IMR-90 (cell line): ENCODE measurements around the gene LCE1D. TPM values are rescaled to one million over a fixed set of nuclear protein-coding genes. Genes with fewer than 3 reads are reported as not detected.

Experiments used
- ATAC-seq: fragments of 200-7000 bp; cut with Tn5 transposase; 2 replicates; pipeline ENCODE4 v1.9.1; 2020; ENCODE audit warnings: low read depth, mild to moderate bottlenecking, moderate library complexity
- BruUV-seq: library from RNA; stranded (reverse); fragments of 400-500 nt; replicated peaks from 2 replicates; lab custom pipeline; 2021; lab: Mats Ljungman, UMichigan
- CTCF ChIA-PET: fragments of 300-600 bp; formaldehyde crosslinking; extraction: SDS; loops from one replicate; lab custom pipeline; 2021; ENCODE audit warnings: antibody characterized with exemption; lab: Yijun Ruan, JAX
- POLR2A ChIA-PET: fragments of 300-600 bp; sonication (Branson Sonifier 250); formaldehyde crosslinking; loops from one replicate; lab custom pipeline; 2022; ENCODE audit warnings: antibody characterized with exemption; ENCODE audit not compliant: unreplicated experiment; lab: Charles Lee
- DNase-seq: peaks from one replicate; pipeline ENCODE4 v3.0.0; 2013
- H2AFZ ChIP-seq: replicated peaks from 2 replicates; pipeline ENCODE3; 2013; ENCODE audit warnings: low read length, mild to moderate bottlenecking; ENCODE audit not compliant: poor library complexity
- H2AK5ac ChIP-seq: 2 replicates; pipeline ENCODE4 v1.6.1; 2013; ENCODE audit warnings: low read depth, low read length, inconsistent platforms
- H2AK9ac ChIP-seq: replicated peaks from 2 replicates; pipeline ENCODE3; 2013; ENCODE audit warnings: mild to moderate bottlenecking, low read depth, low read length, moderate library complexity; ENCODE audit not compliant: poor library complexity
- H2BK120ac ChIP-seq: 2 replicates; pipeline ENCODE4 v1.6.1; 2013; ENCODE audit warnings: low read depth, low read length, inconsistent platforms
- H2BK15ac ChIP-seq: 3 replicates; pipeline ENCODE4 v1.6.1; 2013; ENCODE audit warnings: low read depth, low read length, inconsistent platforms
- H2BK20ac ChIP-seq: 2 replicates; pipeline ENCODE4 v1.6.1; 2013; ENCODE audit warnings: low read depth, mild to moderate bottlenecking, inconsistent platforms, low read length, moderate library complexity
- H2BK5ac ChIP-seq: 2 replicates; pipeline ENCODE4 v1.6.1; 2013; ENCODE audit warnings: mild to moderate bottlenecking, low read depth, low read length, inconsistent platforms; ENCODE audit not compliant: poor library complexity, severe bottlenecking
- H3K14ac ChIP-seq: replicated peaks from 2 replicates; pipeline ENCODE4 v1.6.1; 2013; ENCODE audit warnings: low read depth, low read length, inconsistent platforms
- H3K18ac ChIP-seq: 2 replicates; pipeline ENCODE4 v1.6.1; 2013; ENCODE audit warnings: low read depth, low read length, control low read depth
- H3K23ac ChIP-seq: 2 replicates; pipeline ENCODE4 v1.6.1; 2013; ENCODE audit warnings: low read depth, low read length, inconsistent platforms
- H3K27ac ChIP-seq: 2 replicates; pipeline ENCODE4 v1.5.1; 2013; ENCODE audit warnings: mild to moderate bottlenecking, control low read depth, low read length; ENCODE audit not compliant: insufficient read depth
- H3K27me3 ChIP-seq: 2 replicates; pipeline ENCODE4 v1.6.1; 2013; ENCODE audit warnings: low read length; ENCODE audit not compliant: control insufficient read depth, insufficient read depth
- H3K36me3 ChIP-seq: 2 replicates; pipeline ENCODE4 v1.6.1; 2013; ENCODE audit warnings: low read length, mixed read lengths; ENCODE audit not compliant: control insufficient read depth, insufficient read depth
- H3K4ac ChIP-seq: 2 replicates; pipeline ENCODE4 v1.6.1; 2013; ENCODE audit warnings: low read depth, low read length, inconsistent platforms
- H3K4me1 ChIP-seq: 2 replicates; pipeline ENCODE4 v1.6.1; 2013; ENCODE audit warnings: low read length, mixed read lengths; ENCODE audit not compliant: control insufficient read depth, insufficient read depth
- H3K4me2 ChIP-seq: 2 replicates; pipeline ENCODE4 v1.6.1; 2013; ENCODE audit warnings: low read depth, mild to moderate bottlenecking, control low read depth, low read length, moderate library complexity
- H3K4me3 ChIP-seq: 2 replicates; pipeline ENCODE4 v1.5.1; 2013; ENCODE audit warnings: low read depth, mild to moderate bottlenecking, control low read depth, low read length, moderate library complexity; ENCODE audit not compliant: insufficient read depth
- H3K56ac ChIP-seq: 2 replicates; pipeline ENCODE4 v1.6.1; 2013; ENCODE audit warnings: low read length, inconsistent platforms; ENCODE audit not compliant: insufficient read depth; ENCODE audit errors: extremely low read depth
- H3K79me1 ChIP-seq, 2 experiments: 2 replicates each; pipeline ENCODE4 v1.6.1; 2013; ENCODE audit warnings: low read length in 2 of 2, inconsistent platforms in 1 of 2, low read depth in 1 of 2
- H3K9ac ChIP-seq: 2 replicates; pipeline ENCODE4 v1.6.1; 2013; ENCODE audit warnings: low read depth, low read length, control low read depth
- H3K9me1 ChIP-seq: 2 replicates; pipeline ENCODE4 v1.6.1; 2013; ENCODE audit warnings: low read length, inconsistent platforms; ENCODE audit not compliant: insufficient read depth
- H3K9me3 ChIP-seq: 2 replicates; pipeline ENCODE4 v1.6.1; 2013; ENCODE audit warnings: low read length; ENCODE audit not compliant: control insufficient read depth, insufficient read depth
- H4K20me1 ChIP-seq: 2 replicates; pipeline ENCODE4 v1.6.1; 2013; ENCODE audit warnings: low read length, inconsistent platforms; ENCODE audit not compliant: insufficient read depth
- H4K5ac ChIP-seq: 2 replicates; pipeline ENCODE4 v1.6.1; 2013; ENCODE audit warnings: mild to moderate bottlenecking, low read depth, low read length, control low read depth
- H4K8ac ChIP-seq, 2 experiments: 2 replicates each; pipeline ENCODE4 v1.6.1; 2013; ENCODE audit warnings: low read depth in 2 of 2, low read length in 2 of 2, control low read depth in 1 of 2, inconsistent platforms in 1 of 2
- H4K91ac ChIP-seq: 2 replicates; pipeline ENCODE4 v1.6.1; 2013; ENCODE audit warnings: low read depth, low read length, inconsistent platforms; ENCODE audit not compliant: insufficient read depth
- BHLHE40 ChIP-seq: fragments of 150-350 bp; IDR thresholded peaks from 2 replicates; pipeline ENCODE4 v1.6.1; 2016; ENCODE audit warnings: mild to moderate bottlenecking, low read depth, low read length
- CEBPB ChIP-seq: IDR thresholded peaks from 2 replicates; pipeline ENCODE4 v1.6.1; 2012; ENCODE audit warnings: low read depth, low read length, improper control_type of control experiment
- CHD1 ChIP-seq: IDR thresholded peaks from 2 replicates; pipeline ENCODE4 v1.6.1; 2012; ENCODE audit warnings: low read depth, low read length, improper control_type of control experiment
- CTCF ChIP-seq: conservative IDR thresholded peaks from 2 replicates; pipeline ENCODE4 v1.5.1; 2012; ENCODE audit warnings: mild to moderate bottlenecking, low read depth, low read length, improper control_type of control experiment
- ELK1 ChIP-seq: fragments of 150-350 bp; IDR thresholded peaks from 2 replicates; pipeline ENCODE4 v1.6.1; 2016; ENCODE audit warnings: low read depth, mild to moderate bottlenecking, low read length, moderate library complexity, borderline replicate concordance
- FOS ChIP-seq: fragments of 150-350 bp; IDR thresholded peaks from 2 replicates; pipeline ENCODE4 v1.6.1; 2016; ENCODE audit warnings: low read depth, low read length
- MAZ ChIP-seq: IDR thresholded peaks from 2 replicates; pipeline ENCODE4 v1.6.1; 2012; ENCODE audit warnings: low read depth, mild to moderate bottlenecking, low read length, improper control_type of control experiment, moderate library complexity, borderline replicate concordance
- MXI1 ChIP-seq: IDR thresholded peaks from 2 replicates; pipeline ENCODE4 v1.6.1; 2012; ENCODE audit warnings: low read depth, mild to moderate bottlenecking, low read length, moderate library complexity, borderline replicate concordance
- POLR2A ChIP-seq: IDR thresholded peaks from 2 replicates; pipeline ENCODE4 v1.6.1; 2012; ENCODE audit warnings: mild to moderate bottlenecking, low read depth, low read length
- RAD21 ChIP-seq: IDR thresholded peaks from 2 replicates; pipeline ENCODE4 v1.6.1; 2012; ENCODE audit warnings: low read length, improper control_type of control experiment
- RCOR1 ChIP-seq: IDR thresholded peaks from 2 replicates; pipeline ENCODE4 v1.6.1; 2012; ENCODE audit warnings: mild to moderate bottlenecking, low read length, improper control_type of control experiment; ENCODE audit not compliant: insufficient replicate concordance
- USF2 ChIP-seq: fragments of 150-350 bp; IDR thresholded peaks from 2 replicates; pipeline ENCODE4 v1.6.1; 2017; ENCODE audit warnings: mild to moderate bottlenecking, antibody characterized with exemption, low read length, low read depth
- WGBS, 2 experiments: methylation state at CpG; one replicate each; pipeline versions ENCODE4 v1.1.5 to v1.1.7; 2013; ENCODE audit warnings: missing lambda C conversion rate in 2 of 2; ENCODE audit not compliant: insufficient read length in 1 of 2; ENCODE audit errors: extremely low coverage in 2 of 2; 5-methylcytosine and 5-hydroxymethylcytosine counted together
- dilution Hi-C: fragments of 300-500 bp; cut with HindIII; formaldehyde crosslinking; loops from one replicate; pipeline ENCODE4 v1.14.3; 2018; ENCODE audit warnings: low sequenced_read_pairs; ENCODE audit not compliant: unreplicated experiment
- in situ Hi-C: fragments of 300-500 bp; cut with MboI; formaldehyde crosslinking; loops from 3 replicates; pipeline ENCODE4 v1.14.3; 2019; ENCODE audit warnings: low sequenced_read_pairs, inconsistent platforms, mixed read lengths
- intact Hi-C: fragments of 100-400 bp; cut with micrococcal nuclease; formaldehyde crosslinking; loops from 2 replicates; pipeline ENCODE4 v1.10.0; 2022
- polyA plus RNA-seq, 3 experiments: library from polyadenylated mRNA; depleted of rRNA; stranded (reverse); fragments of >200 nt; gene quantifications; 2 replicates each; pipeline ENCODE4 v1.2.3, GENCODE V29; 2012; ENCODE audit warnings: low replicate concordance in 1 of 3
- total RNA-seq: library from RNA; depleted of rRNA; stranded (reverse); fragments of >200 nt; gene quantifications from 2 replicates; pipeline ENCODE4 v1.2.3, GENCODE V29; 2012

The LCE1D gene
- total and polyA plus RNA-seq, 2 of the 4 experiments (the other 2 are of a cell fraction) = not detected

- dilution Hi-C loops (no loop called here), intact Hi-C loops (no loop called here), in situ Hi-C loops (no loop called here)
- no peaks in the 10 kb centered on the region for H4K20me1 ChIP-seq
- no peaks in the 10 kb centered on the region for H3K9me1 ChIP-seq
- no peak within 1 kb of the TSS for H3K14ac ChIP-seq
- H3K9me3 ChIP-seq = peaks cover 2% of the 10 kb centered on the region; the same call in 1 of the 2 replicates
- H3K36me3 ChIP-seq = no peaks in the 10 kb centered on the region
- H4K5ac ChIP-seq = no peak within 1 kb of the TSS
- no peak within 1 kb of the TSS for H3K4ac ChIP-seq
- H2AFZ ChIP-seq = no peak within 1 kb of the TSS
- H4K91ac ChIP-seq = no peak within 1 kb of the TSS
- H3K9ac ChIP-seq = no peak within 1 kb of the TSS
- ChIA-PET CTCF (no interaction called here), POLR2A (no interaction called here)
- H2BK15ac ChIP-seq = no peak within 1 kb of the TSS
- no peak within 1 kb of the TSS for H3K27ac ChIP-seq
- no peak within 1 kb of the TSS for H3K23ac ChIP-seq
- DNase-seq (no peak), ATAC-seq (no peak)
- H3K4me2 ChIP-seq = no peak within 1 kb of the TSS
- no peak within 1 kb of the TSS for H4K8ac ChIP-seq
- H3K18ac ChIP-seq = no peak within 1 kb of the TSS
- H2AK5ac ChIP-seq = no peak within 1 kb of the TSS
- H3K27me3 ChIP-seq = no peaks in the 10 kb centered on the region
- no CpG with 5 or more reads among the region's 2 CpGs for WGBS, 2 experiments
- no TSS peak for BruUV-seq
- H3K4me1 ChIP-seq = no peaks in the 10 kb centered on the region
- no peak within 1 kb of the TSS for H3K4me3 ChIP-seq
- H2BK5ac ChIP-seq = no peak within 1 kb of the TSS
- TF ChIP-seq CHD1 (no peak), RCOR1 (no peak), MAZ (no peak), CEBPB (no peak), ELK1 (no peak), FOS (no peak), RAD21 (no peak), CTCF (no peak), BHLHE40 (no peak), POLR2A (no peak), MXI1 (no peak), USF2 (no peak)
- no peak within 1 kb of the TSS for H2BK20ac ChIP-seq
- H3K56ac ChIP-seq = no peak within 1 kb of the TSS
- no peak within 1 kb of the TSS for H2BK120ac ChIP-seq
- no peaks in the 10 kb centered on the region for H3K79me1 ChIP-seq
- no peak within 1 kb of the TSS for H2AK9ac ChIP-seq
These were observed 15.2 kb downstream of the LCE1D start, which contains the start of gene LCE1B for GRCh38 chr1:152811671-152812070. TSS of gene LCE1B (plus strand) at chr1:152811971. CDS start at chr1:152812447, 476 bp downstream.
